Calu3 (cell line): ENCODE data around the gene IQCM. TPM values are rescaled to one million over a fixed set of nuclear protein-coding genes. Genes with fewer than 3 reads are reported as not detected.

Experiments
- BruUV-seq: library from RNA; stranded (reverse); fragments of 400-500 nt; replicated peaks from 2 replicates; lab custom pipeline; 2021; lab: Mats Ljungman, UMichigan
- CTCF ChIA-PET: fragments of 300-600 bp; sonication (Branson Sonifier 250); formaldehyde crosslinking; loops from one replicate; lab custom pipeline; 2022; ENCODE audit warnings: antibody characterized with exemption; lab: Charles Lee
- DNase-seq: peaks from one replicate; pipeline ENCODE4 v3.0.0; 2022
- H3K27ac Mint-ChIP-seq: one replicate; pipeline ENCODE4 v1.8.0; 2022; ENCODE audit warnings: mixed read lengths; ENCODE audit not compliant: unreplicated experiment
- H3K27me3 Mint-ChIP-seq: one replicate; pipeline ENCODE4 v1.8.0; 2022; ENCODE audit warnings: mixed read lengths; ENCODE audit not compliant: unreplicated experiment
- H3K36me3 Mint-ChIP-seq: one replicate; pipeline ENCODE4 v1.8.0; 2022; ENCODE audit warnings: mild to moderate bottlenecking, moderate library complexity, mixed read lengths; ENCODE audit not compliant: insufficient read depth, unreplicated experiment
- H3K4me1 Mint-ChIP-seq: one replicate; pipeline ENCODE4 v1.8.0; 2022; ENCODE audit warnings: mild to moderate bottlenecking, low read depth, mixed read lengths; ENCODE audit not compliant: unreplicated experiment
- H3K4me3 Mint-ChIP-seq: one replicate; pipeline ENCODE4 v1.8.0; 2022; ENCODE audit warnings: mild to moderate bottlenecking, low read depth, moderate library complexity, mixed read lengths; ENCODE audit not compliant: unreplicated experiment
- H3K9me3 Mint-ChIP-seq: one replicate; pipeline ENCODE4 v1.8.0; 2022; ENCODE audit warnings: low read depth, mixed read lengths; ENCODE audit not compliant: unreplicated experiment
- CTCF ChIP-seq: fragments of 200-600 bp; IDR thresholded peaks from one replicate; pipeline ENCODE4 v1.8.0; 2022; ENCODE audit warnings: antibody characterized with exemption; ENCODE audit not compliant: unreplicated experiment
- intact Hi-C: fragments of 100-400 bp; cut with micrococcal nuclease; formaldehyde crosslinking; loops from one replicate; pipeline ENCODE4 v1.10.0; 2022; ENCODE audit not compliant: unreplicated experiment
- total RNA-seq: library from RNA; stranded (reverse); gene quantifications from 2 replicates; pipeline ENCODE4 v1.2.3, GENCODE V29; 2022

The IQCM gene
- total RNA-seq, 1 experiment from 2014 or later, result not detected

GRCh38 chr4:149746276-149746675 lies 69.4 kb downstream of the IQCM start:
- TF ChIP-seq CTCF, result no peak
- Mint-ChIP-seq H3K27ac (no peak overlapping the region), H3K27me3 (no peaks in the 10 kb centered on the region), H3K4me1 (peaks cover 39% of the 10 kb centered on the region), H3K36me3 (no peaks in the 10 kb centered on the region), H3K4me3 (no peak overlapping the region), H3K9me3 (no peaks in the 10 kb centered on the region)
- no TSS peak for BruUV-seq
- intact Hi-C loops, result loop anchor here (10.0 kb wide), 1 partner anchor 149 kb away; no protein-coding TSS in a partner anchor
- no peak for DNase-seq
- CTCF ChIA-PET, result no interaction called here

- no peak overlapping the region for H3K27ac Mint-ChIP-seq
- intact Hi-C loops, result loop anchor here (10.0 kb wide), 1 partner anchor 153 kb away; no protein-coding TSS in a partner anchor
Observed at GRCh38 chr4:149741186-149741831, 74.3 kb downstream of the IQCM start.

GRCh38 chr4:149738156-149738555 lies 77.5 kb downstream of the IQCM start:
- H3K4me3 Mint-ChIP-seq, result no peak overlapping the region
- H3K9me3 Mint-ChIP-seq, result no peaks in the 10 kb centered on the region
- no TSS peak for BruUV-seq
- H3K27ac Mint-ChIP-seq, result no peak overlapping the region
- intact Hi-C loops, result no loop called here
- DNase-seq, result no peak
- H3K27me3 Mint-ChIP-seq, result no peaks in the 10 kb centered on the region
- TF ChIP-seq CTCF, result no peak
- H3K36me3 Mint-ChIP-seq, result no peaks in the 10 kb centered on the region
- H3K4me1 Mint-ChIP-seq, result no peaks in the 10 kb centered on the region
- CTCF ChIA-PET, result no interaction called here

More at GRCh38 chr4:149741186-149741831, 74.3 kb downstream of the IQCM start:
- H3K9me3 Mint-ChIP-seq, result no peaks in the 10 kb centered on the region
- peaks cover 13% of the 10 kb centered on the region for H3K4me1 Mint-ChIP-seq
- CTCF ChIA-PET, result no interaction called here
- no TSS peak for BruUV-seq
- H3K36me3 Mint-ChIP-seq, result no peaks in the 10 kb centered on the region
- no peaks in the 10 kb centered on the region for H3K27me3 Mint-ChIP-seq
- no peak for TF ChIP-seq CTCF
- H3K4me3 Mint-ChIP-seq, result no peak overlapping the region
- no peak for DNase-seq

- Mint-ChIP-seq H3K4me1 (no peaks in the 10 kb centered on the region), H3K9me3 (no peaks in the 10 kb centered on the region), H3K4me3 (no peak overlapping the region), H3K27me3 (no peaks in the 10 kb centered on the region), H3K27ac (no peak overlapping the region), H3K36me3 (no peaks in the 10 kb centered on the region)
- TF ChIP-seq CTCF, result no peak
- intact Hi-C loops, result no loop called here
- CTCF ChIA-PET, result interaction anchor here (0.7 kb wide), 1 partner anchor 113 kb away, joined by 4 read pairs; no protein-coding TSS in a partner anchor
- peak; percentile 1 for DNase-seq
- no TSS peak for BruUV-seq
Observed at GRCh38 chr4:149735796-149736195, 79.8 kb downstream of the IQCM start.
